PC-9 (cell line): ENCODE measurements around the gene PLEKHA4. TPM values are rescaled to one million over a fixed set of nuclear protein-coding genes. Genes with fewer than 3 reads are reported as not detected.

Source experiments
- BruUV-seq: library from RNA; stranded (reverse); fragments of 400-500 nt; replicated peaks from 2 replicates; lab custom pipeline; 2021; lab: Mats Ljungman, UMichigan
- CTCF ChIA-PET: fragments of 300-600 bp; sonication (Branson Sonifier 250); formaldehyde crosslinking; loops from one replicate; lab custom pipeline; 2022; ENCODE audit warnings: antibody characterized with exemption; lab: Charles Lee
- POLR2A ChIA-PET: fragments of 300-600 bp; sonication (Branson Sonifier 250); formaldehyde crosslinking; loops from one replicate; lab custom pipeline; 2022; ENCODE audit warnings: antibody characterized with exemption; ENCODE audit not compliant: unreplicated experiment; lab: Charles Lee
- DNase-seq, 2 experiments: peaks; one replicate each; pipeline versions ENCODE4 v3.0.0 to v3.0.0-alpha.2; 2015 to 2022; ENCODE audit warnings: mixed read lengths in 1 of 2
- H2AFZ ChIP-seq: fragments of 200-600 bp; sonication (generic); 2 replicates; pipeline ENCODE4 v1.8.1; 2017; ENCODE audit warnings: antibody characterized with exemption
- H3F3A ChIP-seq: fragments of 200-600 bp; sonication (generic); 2 replicates; pipeline ENCODE4 v1.8.1; 2017; ENCODE audit warnings: antibody characterized with exemption, mild to moderate bottlenecking, low read depth; ENCODE audit not compliant: insufficient read depth
- H3K27ac ChIP-seq: fragments of 200-600 bp; sonication (generic); 2 replicates; pipeline ENCODE4 v1.6.1; 2016; ENCODE audit warnings: mixed run types
- H3K27me3 ChIP-seq: fragments of 200-600 bp; sonication (generic); 2 replicates; pipeline ENCODE4 v1.6.1; 2016; ENCODE audit warnings: low read depth, mixed run types; ENCODE audit not compliant: insufficient read depth
- H3K36me3 ChIP-seq: fragments of 200-600 bp; sonication (generic); 2 replicates; pipeline ENCODE4 v1.6.1; 2016; ENCODE audit warnings: low read depth, mixed run types
- H3K4me1 ChIP-seq: fragments of 200-600 bp; sonication (generic); replicated peaks from 2 replicates; pipeline ENCODE4 v1.6.1; 2016; ENCODE audit warnings: mixed run types; ENCODE audit not compliant: insufficient read depth
- H3K4me2 ChIP-seq: fragments of 200-600 bp; sonication (generic); 2 replicates; pipeline ENCODE4 v1.6.1; 2017; ENCODE audit warnings: mixed run types
- H3K4me3 ChIP-seq: fragments of 200-600 bp; sonication (generic); 2 replicates; pipeline ENCODE4 v1.6.1; 2016; ENCODE audit warnings: mixed run types
- H3K79me2 ChIP-seq: fragments of 200-600 bp; sonication (generic); 2 replicates; pipeline ENCODE4 v1.6.1; 2017; ENCODE audit warnings: low read depth, mixed run types
- H3K9me2 ChIP-seq: fragments of 200-600 bp; sonication (generic); 2 replicates; pipeline ENCODE4 v1.8.1; 2017; ENCODE audit warnings: mild to moderate bottlenecking; ENCODE audit not compliant: insufficient read depth
- H3K9me3 ChIP-seq: fragments of 200-600 bp; sonication (generic); 2 replicates; pipeline ENCODE4 v1.8.1; 2016; ENCODE audit warnings: low read depth; ENCODE audit not compliant: insufficient read depth
- H4K20me1 ChIP-seq: fragments of 200-600 bp; sonication (generic); 2 replicates; pipeline ENCODE4 v1.8.1; 2017; ENCODE audit not compliant: insufficient read depth
- CTCF ChIP-seq: fragments of 200-600 bp; sonication (generic); conservative IDR thresholded peaks from 2 replicates; pipeline ENCODE4 v1.6.1; 2017; ENCODE audit warnings: mixed run types, antibody characterized with exemption, mild to moderate bottlenecking, moderate library complexity
- EZH2 ChIP-seq: fragments of 200-600 bp; sonication (generic); IDR thresholded peaks from 2 replicates; pipeline ENCODE4 v1.8.0; 2017; ENCODE audit warnings: antibody characterized with exemption, low read depth
- intact Hi-C: fragments of 100-400 bp; cut with micrococcal nuclease; formaldehyde crosslinking; loops from one replicate; pipeline ENCODE4 v1.10.0; 2022; ENCODE audit not compliant: unreplicated experiment
- total RNA-seq: library from RNA; stranded (reverse); gene quantifications from 2 replicates; pipeline ENCODE4 v1.2.3, GENCODE V29; 2021

The PLEKHA4 gene
- total RNA-seq, 1 experiment from 2014 or later: 0.79 TPM

- Histone ChIP-seq H3K4me3 (no peak overlapping the region), H3K27me3 (no peaks in the 10 kb centered on the region), H2AFZ (no peak overlapping the region), H3K9me2 (no peaks in the 10 kb centered on the region), H3K27ac (no peak overlapping the region), H3K9me3 (no peaks in the 10 kb centered on the region), H3F3A (peaks cover 8% of the 10 kb centered on the region; the same call in 1 of the 2 replicates), H4K20me1 (no peaks in the 10 kb centered on the region), H3K4me2 (no peak overlapping the region), H3K36me3 (0 out of 2 replicates have a peak, but pooled peaks cover 4% of the 10 kb centered on the region), H3K4me1 (peaks cover 6% of the 10 kb centered on the region; the same call in 1 of the 2 replicates), H3K79me2 (no peaks in the 10 kb centered on the region)
- ChIA-PET CTCF (interaction anchor here (0.6 kb wide), 1 partner anchor 37 kb away, joined by 5 read pairs; no protein-coding TSS in a partner anchor), POLR2A (no interaction called here)
- TF ChIP-seq CTCF: no peak
- TF ChIP-seq EZH2: no peak
- intact Hi-C loops: no loop called here
- no TSS peak for BruUV-seq
- no peak for DNase-seq
Measured at GRCh38 chr19:48830088-48830487, 38.3 kb downstream of the PLEKHA4 start.

DNA sequence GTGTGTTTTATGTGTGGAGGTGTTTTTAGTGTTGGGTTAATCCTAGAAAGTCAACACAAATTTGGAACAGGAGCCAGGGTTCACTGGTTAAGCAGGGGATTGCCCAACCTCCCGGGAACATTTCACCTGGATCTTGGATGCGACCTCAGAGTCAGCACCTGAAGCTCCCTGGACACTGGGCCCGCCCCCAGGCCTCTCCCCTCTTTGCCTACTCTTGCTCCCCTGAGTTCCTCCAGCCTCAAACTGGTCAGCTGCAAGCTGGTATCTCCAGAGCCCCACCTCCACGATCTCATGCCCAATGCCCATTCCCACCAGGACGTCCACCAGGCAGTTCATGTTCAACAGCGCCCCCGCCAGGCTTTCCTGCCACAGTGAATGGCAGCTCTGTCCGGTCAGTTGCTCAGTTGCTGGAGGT, 41.8 kb downstream of the PLEKHA4 start:
- ChIA-PET CTCF (interaction anchor here (0.6 to 0.7 kb wide), 3 partner anchors 35 to 183 kb away, joined by 3 to 9 read pairs (median 4); no protein-coding TSS in a partner anchor), POLR2A (no interaction called here)

GRCh38 chr19:48822514-48822913, 45.9 kb downstream of the PLEKHA4 start:
- intact Hi-C loops: no loop called here
- Histone ChIP-seq H3K9me2 (no peaks in the 10 kb centered on the region; the same call in 1 of the 2 replicates), H2AFZ (no peak overlapping the region), H3K4me3 (no peak overlapping the region), H3F3A (peaks cover 16% of the 10 kb centered on the region; the same call in 1 of the 2 replicates), H3K27me3 (no peaks in the 10 kb centered on the region), H3K27ac (no peak overlapping the region), H3K4me2 (no peak overlapping the region), H3K9me3 (no peaks in the 10 kb centered on the region), H3K36me3 (no peaks in the 10 kb centered on the region), H3K79me2 (no peaks in the 10 kb centered on the region), H4K20me1 (no peaks in the 10 kb centered on the region), H3K4me1 (peaks cover 23% of the 10 kb centered on the region)
- TF ChIP-seq EZH2 (no peak), CTCF (no peak)
- POLR2A ChIA-PET: no interaction called here
- DNase-seq: no peak
- BruUV-seq: no TSS peak
- CTCF ChIA-PET: no interaction called here

More for the DNA sequence above, 41.8 kb downstream of the PLEKHA4 start:
- no peaks in the 10 kb centered on the region for H3K9me3 ChIP-seq
- H3K36me3 ChIP-seq: 0 out of 2 replicates have a peak, but pooled peaks cover 4% of the 10 kb centered on the region
- peaks cover 6% of the 10 kb centered on the region; the same call in 1 of the 2 replicates for H3K4me1 ChIP-seq
- DNase-seq: no peak
- intact Hi-C loops: no loop called here
- no peak overlapping the region for H3K27ac ChIP-seq
- no peaks in the 10 kb centered on the region for H3K27me3 ChIP-seq
- no TSS peak for BruUV-seq
- no peak overlapping the region for H2AFZ ChIP-seq
- H3K9me2 ChIP-seq: no peaks in the 10 kb centered on the region; the same call in 1 of the 2 replicates
- no peaks in the 10 kb centered on the region for H4K20me1 ChIP-seq
- H3K79me2 ChIP-seq: no peaks in the 10 kb centered on the region
- H3K4me2 ChIP-seq: peak overlapping the region; percentile 18; the same call in 1 of the 2 replicates
- 0 out of 2 replicates have a peak, but pooled peaks cover 5% of the 10 kb centered on the region for H3F3A ChIP-seq
- H3K4me3 ChIP-seq: no peak overlapping the region
- TF ChIP-seq EZH2 (no peak), CTCF (peak; percentile 59; the same call in 1 of the 2 replicates)
